ENCODE data around the gene TBC1D13.
"Not testable (repeated sequence)": the region's sequence is repeated elsewhere in the genome, so short reads cannot be mapped to it uniquely, and the experiment has no call there.

The TBC1D13 gene

GRCh38 chr9:128786681-128787601, at the start of gene TBC1D13:
Gene TBC1D13, plus strand, starts transcription at chr9:128787253. Its CDS starts 101 bp downstream, at chr9:128787354.
- peak; percentile 78 to 82 for DNase-seq

GRCh38 chr9:128742401-128742800, 44.7 kb upstream of the TBC1D13 start:
- no peak for DNase-seq

GRCh38 chr9:128743421-128743820, 43.6 kb upstream of the TBC1D13 start:
- DNase-seq, result no peak

DNA sequence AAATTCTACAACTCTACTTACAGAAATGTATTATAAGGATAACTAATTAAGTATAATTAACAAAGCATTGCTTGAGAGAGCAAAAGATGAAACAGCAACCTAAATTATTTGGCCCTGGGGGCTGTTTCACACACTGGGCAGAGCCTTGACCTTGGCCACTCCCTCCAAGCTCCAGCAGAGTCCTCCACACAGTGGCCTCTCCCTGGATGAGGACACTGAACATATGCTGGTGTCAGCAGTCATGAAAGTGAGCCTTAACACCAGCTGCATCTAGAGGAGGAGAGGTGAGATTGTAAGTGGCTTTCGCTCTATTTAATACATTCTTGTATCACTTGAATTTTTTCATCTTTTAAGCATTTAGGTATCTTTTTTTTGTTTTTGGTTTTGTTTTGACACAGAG, 39.8 kb upstream of the TBC1D13 start:
- DNase-seq, result peak in 1 of 2 experiments; percentile 21

DNA sequence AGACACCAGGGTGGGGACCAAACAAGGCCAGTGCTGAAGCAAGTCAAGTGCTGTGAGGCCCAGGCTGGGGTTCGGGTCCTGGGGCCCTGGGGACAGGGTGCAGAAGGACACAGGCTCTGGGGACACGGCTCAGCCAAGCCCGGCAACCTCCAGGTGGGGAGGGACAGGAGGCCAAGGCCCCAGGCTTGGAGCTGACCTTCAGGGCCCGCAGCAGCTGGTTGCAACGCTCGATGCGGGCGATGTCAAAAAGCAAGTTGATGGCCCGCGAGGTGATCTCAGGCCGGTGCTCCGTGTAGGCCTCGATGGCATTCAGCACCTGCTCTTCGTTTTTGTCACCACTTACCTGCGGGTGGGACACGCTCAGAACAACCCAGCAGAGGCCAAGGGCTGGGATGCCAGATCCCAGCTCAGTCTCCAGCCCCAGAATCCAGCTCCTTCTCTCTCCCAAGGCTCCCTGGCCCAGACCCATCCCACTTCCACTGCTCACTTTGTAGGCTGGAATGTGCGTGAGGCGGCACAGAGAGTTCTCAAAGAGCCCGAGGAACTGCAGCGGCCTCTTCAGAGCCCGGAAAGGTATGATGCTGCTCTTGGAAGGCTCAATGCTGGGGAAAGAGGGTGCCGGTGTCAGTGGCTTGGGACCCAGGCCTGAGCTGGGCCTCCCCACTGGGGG, 36.0 kb upstream of the TBC1D13 start:
- DNase-seq, result no peak

GRCh38 chr9:128753627-128754026, 33.4 kb upstream of the TBC1D13 start:
- DNase-seq, result no peak

DNA sequence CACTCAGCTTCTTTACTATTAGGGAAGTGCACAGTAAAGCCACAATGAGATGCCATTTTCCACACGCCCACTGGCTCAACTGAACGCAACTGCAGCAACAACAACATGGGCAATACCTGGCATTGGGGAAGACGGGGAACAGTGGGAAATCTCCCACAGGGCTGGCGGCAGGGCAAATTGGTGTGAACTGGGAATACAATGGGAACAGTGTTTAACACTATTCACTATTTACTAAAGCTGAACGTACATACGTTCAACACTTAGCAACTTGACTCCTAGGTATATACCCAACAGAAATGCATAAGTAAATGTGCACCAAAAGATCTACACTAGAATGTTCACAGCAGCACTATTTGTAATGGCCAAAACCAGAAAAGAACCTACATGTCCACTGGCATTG, 29.5 kb upstream of the TBC1D13 start:
- no peak for DNase-seq

GRCh38 chr9:128762671-128763449, 24.2 kb upstream of the TBC1D13 start:
- DNase-seq, result no peak

GRCh38 chr9:128764361-128764760, 22.7 kb upstream of the TBC1D13 start:
- peak in 1 of 2 experiments; percentile 12 for DNase-seq

DNA sequence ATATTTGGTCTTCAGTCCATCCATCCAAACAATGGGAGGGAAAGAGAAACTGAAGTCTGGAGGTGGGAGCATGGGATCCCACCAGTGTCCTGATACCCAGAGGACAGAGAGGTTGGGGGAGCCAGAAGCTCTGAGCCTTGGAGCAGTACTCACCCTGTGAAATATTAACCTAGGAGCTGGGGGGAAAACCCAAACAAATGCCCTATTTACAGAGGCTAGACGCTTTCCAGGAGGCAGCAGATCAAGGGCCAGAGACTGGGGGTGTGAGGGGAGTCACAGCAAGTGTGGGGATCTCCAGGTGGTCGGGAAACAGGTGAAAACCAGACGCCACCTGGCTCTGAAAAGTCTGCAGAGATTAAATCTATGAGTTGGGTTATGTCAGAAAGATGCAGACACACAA, 21.6 kb upstream of the TBC1D13 start:
- DNase-seq, result no peak

DNA sequence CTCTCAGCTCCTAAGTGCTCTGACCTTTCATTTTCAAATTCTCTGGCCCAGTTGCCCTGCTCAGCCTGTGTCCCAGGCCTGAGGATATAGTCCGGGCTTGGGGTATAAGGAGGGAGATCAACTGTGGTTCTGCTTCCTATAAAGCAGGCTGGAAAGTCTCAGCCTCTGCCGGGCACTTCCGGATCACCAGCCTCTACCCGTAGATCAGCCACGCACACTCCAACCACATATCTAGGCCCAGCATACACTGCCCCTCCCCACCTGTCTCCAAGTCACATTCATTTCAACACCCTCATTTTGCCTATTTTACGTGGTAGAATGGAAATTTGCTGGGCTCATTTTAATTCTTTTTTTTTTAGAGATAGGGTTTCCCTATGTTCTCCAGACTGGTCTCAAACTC, 18.4 kb upstream of the TBC1D13 start:
- no peak for DNase-seq

DNA sequence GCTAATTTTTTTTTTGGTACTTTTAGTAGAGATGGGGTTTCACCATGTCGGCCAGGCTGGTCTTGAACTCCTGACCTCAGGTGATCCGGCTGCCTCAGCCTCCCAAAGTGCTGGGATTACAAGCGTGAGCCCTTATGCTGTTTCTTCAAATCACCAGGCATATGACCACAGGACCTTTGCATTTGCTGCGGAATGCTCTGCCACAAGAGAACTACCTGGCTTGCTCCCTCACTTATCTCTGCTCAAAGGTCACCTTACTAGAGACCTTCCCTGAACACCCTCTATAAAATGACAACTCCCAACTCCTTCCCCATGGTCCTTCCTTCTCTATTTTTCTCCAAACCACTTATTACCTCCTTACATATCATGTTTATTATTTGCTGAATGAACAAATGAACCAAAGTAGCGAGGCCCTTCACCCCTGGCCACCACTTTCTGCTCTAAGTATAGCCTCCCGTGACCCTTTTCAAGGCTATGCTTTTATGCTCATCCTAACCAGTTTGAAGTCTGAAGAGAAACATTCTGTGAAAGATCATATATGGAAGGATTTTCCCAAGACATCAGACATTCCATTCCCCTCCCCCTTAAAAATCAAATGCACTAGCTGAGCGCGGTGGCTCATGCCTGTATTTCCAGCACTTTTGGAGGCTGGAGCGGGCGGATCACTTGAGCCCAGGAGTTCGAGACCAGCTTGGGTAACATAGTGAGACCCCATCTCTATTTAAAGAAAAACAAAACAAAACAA, 16.6 kb upstream of the TBC1D13 start:
- DNase-seq, result no peak

DNA sequence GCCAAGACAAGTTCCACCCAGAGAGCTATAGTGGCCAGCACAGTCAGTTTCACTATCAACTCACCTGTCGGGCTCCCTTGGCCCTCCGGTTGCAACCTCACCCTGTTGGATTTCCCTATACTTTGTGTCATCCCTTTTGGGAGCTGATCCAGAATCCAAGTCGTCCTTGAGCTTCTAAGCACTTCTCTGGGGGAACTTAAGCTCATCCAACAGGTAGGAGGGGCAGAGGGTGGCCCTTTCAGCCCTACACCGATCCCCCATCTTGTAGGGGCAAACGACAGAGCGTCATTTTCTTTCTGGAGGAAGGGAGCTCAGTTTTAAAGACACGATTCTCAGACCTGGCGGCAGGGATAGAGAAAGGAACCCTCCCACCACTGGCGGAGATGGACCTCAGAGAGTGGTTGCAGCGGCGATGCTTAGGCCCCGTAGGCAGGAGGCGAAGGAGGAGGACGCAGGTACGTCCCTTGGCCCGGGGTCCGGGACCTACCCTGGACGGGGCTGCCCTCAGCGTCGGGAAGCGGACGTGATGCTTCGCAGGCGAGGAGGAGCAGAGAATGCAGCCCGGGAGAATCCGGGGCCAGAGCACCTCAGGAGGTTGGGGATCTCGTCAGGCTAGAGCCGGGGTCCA, 15.8 kb upstream of the TBC1D13 start:
- DNase-seq, result peak in 1 of 2 experiments; percentile 37

DNA sequence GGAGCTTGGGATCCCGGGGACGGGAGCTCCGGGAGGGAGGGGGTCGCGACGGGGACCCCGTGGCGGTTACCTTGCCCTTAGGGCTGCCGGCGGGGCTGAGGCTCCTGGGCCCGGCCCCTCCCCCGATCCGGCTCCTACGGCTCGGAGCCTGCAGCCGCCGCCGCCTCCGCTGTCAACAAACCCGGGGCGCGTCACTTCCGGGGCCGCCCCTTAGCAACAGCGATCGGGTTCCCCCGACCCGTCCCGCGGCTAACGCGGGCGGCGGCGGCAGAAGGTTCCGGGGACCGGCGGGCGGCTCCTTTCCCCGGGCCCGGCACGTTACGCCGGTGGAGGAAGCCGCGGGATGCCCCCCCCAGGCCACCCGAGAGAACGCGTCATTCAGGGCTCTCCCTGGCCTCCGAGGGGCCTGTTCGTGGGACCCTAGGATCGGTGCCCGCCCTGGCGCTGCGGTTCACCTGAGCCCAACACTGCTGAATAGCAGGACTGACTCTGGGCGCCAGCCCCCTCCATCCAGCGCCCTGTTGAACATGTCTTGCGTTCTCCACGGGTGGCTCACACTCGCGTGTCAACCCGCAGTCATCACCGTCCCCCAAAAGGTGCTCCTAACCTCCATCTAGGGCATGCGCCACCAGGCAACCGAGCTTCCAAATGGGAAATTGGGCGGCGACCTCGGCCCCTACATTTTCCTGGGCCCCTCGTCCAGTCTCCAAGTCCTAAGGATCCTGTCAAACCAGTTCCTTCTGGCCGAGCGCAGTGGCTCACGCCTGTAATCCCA, 15.1 kb upstream of the TBC1D13 start, which contains the start of gene ZER1:
TSS of gene ZER1 (minus strand) at position 183 of the 775 bp plus-strand sequence. CDS start 16,362 bp downstream, outside the sequence.
- peak; percentile 70 to 89 for DNase-seq

DNA sequence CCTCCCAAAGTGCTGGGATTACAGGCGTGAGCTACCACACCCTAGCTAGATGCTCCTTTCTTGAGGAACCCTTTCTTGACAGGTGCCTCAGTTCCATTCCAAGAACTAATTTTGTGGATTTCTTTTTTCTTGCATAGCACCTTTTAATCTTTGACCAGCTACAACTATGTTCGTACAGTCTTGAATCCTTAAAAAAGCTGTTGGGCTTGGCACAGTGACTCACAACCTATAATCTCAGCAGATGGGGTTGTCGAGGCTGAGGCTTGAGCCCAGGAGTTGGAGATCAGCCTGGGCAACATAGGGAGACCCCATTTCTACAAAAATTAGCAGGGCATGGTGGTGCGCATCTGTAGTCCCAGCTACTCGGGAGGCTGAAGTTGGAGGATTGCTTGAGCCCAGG, 14.0 kb upstream of the TBC1D13 start:
- no peak for DNase-seq

GRCh38 chr9:128774804-128775203, 12.2 kb upstream of the TBC1D13 start:
- DNase-seq, result no peak

DNA sequence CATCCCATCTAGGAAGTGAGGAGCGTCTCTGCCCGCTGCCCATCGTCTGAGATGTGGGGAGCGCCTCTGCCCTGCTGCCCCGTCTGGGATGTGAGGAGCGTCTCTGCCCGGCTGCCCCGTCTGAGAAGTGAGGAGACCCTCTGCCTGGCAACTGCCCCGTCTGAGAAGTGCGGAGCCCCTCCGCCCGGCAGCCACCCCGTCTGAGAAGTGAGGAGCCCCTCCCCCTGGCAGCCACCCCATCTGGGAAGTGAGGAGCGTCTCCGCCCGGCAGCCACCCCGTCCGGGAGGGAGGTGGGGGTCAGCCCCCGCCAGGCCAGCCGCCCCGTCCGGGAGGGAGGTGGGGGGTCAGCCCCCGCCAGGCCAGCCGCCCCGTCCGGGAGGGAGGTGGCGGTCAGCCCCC, 7.0 kb upstream of the TBC1D13 start:
- DNase-seq, result not testable (repeated sequence)

- no peak for DNase-seq
Observed at GRCh38 chr9:128781187-128782070, 5.6 kb upstream of the TBC1D13 start.

- DNase-seq, result no peak
Observed at GRCh38 chr9:128782669-128783068, 4.4 kb upstream of the TBC1D13 start.

DNA sequence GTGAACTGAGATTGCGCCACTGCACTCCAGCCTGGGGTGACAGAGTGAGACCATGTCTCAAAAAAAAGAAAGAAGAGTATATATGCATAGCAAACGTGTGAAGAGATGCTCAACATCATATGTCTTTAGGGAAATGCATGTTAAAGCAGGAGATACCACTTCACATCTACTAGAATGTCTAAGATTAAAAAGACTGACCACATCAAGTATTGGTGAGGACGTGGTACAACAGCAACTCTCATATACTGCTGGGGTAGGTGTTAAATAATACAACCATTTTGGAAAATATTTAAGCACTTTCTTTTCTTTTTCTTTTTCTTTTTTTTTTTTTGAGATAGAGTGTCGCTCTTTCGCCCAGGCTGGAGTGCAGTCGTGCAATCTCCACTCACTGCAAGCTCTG, 1.6 kb upstream of the TBC1D13 start:
- DNase-seq, result no peak
